CD4-positive, alpha-beta T cell treated with Interleukin-21 for 1 hour (primary cell): ENCODE data around the gene SHLD3.
A peak's percentile ranks its signal among the peaks of the same experiment; 100 is the strongest.
"Not testable (repeated sequence)": the region's sequence is repeated elsewhere in the genome, so short reads cannot be mapped to it uniquely, and the experiment has no call there.

ENCODE experiments used
- DNase-seq: peaks from one replicate; pipeline ENCODE4 v3.0.0-alpha.2; 2020

Gene SHLD3, protein sequence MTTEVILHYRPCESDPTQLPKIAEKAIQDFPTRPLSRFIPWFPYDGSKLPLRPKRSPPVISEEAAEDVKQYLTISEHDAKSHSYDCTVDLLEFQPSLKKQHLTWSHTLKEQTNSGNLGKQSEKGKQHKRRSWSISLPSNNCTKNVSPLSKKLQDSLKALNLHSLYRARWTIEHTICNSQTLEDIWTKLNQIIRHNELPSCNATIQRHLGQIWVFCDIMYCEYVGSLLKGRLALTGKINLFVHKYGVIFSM

DNA sequence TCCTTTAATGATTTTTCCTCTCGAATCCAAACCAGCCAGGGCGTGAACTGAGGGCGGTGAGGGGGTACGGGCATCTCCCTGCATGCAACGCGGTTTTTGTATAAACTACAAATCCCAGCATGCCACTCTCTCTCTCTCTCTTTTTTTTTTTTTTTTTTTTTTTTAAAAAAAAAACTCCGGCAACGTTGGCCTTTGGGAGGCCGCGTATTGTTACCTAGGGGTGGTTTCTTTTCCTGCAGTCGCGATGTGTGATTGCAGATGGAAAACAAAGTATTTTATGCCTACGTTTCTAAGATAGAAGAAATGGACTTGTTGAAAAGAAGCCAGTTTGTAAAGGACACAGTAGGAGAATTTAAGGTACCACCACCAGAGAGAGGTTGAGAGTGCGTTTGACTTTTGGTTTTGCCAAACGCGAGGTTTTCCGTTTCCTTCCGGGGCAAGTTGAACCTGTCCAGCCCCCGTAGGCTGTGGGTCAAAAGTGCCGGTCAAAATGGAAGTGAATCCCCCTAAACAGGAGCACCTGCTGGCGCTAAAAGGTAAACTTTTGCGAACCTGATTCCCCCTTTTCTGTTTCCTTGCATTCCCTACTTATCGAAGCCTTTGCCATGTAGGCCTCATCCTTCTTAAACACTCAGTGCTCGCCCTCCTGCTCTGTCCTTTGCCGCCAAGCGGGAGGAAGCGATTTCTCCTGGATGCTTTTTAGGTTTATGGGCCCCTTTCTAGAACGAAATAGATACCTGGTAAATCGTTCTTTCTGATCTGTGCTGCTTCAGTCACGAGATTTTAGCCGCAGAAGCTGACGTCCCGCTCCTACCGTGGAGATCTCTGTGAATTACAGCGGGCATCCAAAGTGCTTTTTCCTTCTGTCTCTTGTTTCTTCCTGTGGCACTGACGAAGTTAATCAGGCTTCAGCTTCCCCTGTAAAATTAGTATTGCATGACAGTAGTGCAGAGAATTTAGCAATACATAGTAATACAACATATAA lies at the start of gene SHLD3, which contains the start of gene TRAPPC13:
TSS of gene SHLD3 (plus strand) at position 457 of the 985 bp plus-strand sequence. CDS start 4,561 bp downstream, outside the sequence.
TSS of gene TRAPPC13 (plus strand) at position 457 of the 985 bp plus-strand sequence. CDS start at position 491, 34 bp downstream.
- DNase-seq: peak; percentile 93

DNA sequence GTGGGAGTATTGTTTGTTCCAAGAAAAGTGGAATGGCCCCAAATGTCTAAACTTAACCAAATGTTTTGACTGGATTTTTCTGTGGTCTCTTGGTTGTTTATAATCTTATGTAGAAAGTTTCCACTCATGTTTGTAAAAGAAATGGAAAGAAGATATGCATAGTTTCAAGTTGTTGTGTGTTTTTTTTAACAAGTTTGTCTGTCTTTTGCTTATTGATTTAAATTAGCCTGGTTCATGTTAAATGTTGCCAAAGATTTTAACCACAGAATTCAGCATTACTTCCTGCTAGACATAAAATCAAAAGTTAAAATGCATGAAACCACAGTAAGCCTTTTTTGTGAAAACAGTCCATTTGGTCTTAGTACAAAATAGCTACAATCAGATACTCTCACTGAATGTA lies 47.7 kb upstream of the SHLD3 start:
- DNase-seq: no peak

DNA sequence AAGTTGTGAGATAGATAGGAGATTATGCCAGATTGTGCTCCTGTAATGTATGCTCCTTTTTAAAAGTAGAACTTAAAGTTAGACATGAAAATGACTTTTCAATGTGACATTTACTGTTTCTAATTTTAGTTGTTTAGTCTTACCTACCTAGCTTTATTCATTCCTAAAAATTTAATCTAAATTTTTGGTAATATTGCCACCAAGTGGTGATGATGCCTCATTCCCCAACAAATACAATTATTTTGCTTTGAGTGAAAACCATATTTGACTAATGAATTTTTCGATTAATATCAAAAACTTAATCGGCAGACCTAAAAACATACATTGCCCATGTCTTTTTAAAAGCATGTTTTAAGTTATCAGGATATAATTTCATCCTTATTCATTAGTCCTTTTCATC lies 36.1 kb upstream of the SHLD3 start:
- DNase-seq: no peak

DNA sequence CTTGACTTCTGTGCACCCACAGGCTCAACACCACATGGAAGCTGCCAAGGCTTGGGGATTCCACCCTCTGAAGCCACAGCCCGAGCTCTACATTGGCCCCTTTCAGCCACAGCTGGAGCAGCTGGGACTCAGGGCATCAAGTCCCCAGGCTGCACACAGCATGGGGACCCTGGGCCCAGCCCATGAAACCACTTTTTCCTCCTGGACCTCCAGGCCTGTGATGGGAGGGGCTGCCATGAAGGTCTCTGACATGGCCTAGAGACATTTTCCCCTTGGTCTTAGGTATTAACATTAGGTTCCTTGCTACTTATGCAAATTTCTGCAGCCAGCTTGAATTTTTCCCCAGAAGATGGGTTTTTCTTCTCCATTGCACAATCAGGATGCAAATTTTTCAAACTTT lies 23.1 kb upstream of the SHLD3 start:
- not testable (repeated sequence) for DNase-seq

DNA sequence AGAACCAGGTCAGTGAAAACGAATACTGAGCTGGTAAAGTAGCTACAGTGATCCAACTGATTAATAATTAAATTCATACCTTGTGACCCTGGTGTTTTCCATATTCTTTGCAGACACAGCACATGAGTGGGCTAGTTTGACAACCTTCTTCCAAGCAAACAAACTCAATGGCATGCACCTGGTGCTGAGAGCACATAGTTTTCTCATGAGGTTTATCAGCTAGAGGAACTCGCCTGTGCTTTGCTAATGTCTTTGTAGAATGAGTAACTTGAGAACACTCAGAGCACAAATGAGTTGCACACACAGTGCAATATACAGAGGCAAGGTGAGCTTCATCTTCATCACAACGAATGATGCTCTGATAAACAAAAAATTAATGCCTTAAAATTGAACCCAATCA lies 13.3 kb upstream of the SHLD3 start:
- no peak for DNase-seq

DNA sequence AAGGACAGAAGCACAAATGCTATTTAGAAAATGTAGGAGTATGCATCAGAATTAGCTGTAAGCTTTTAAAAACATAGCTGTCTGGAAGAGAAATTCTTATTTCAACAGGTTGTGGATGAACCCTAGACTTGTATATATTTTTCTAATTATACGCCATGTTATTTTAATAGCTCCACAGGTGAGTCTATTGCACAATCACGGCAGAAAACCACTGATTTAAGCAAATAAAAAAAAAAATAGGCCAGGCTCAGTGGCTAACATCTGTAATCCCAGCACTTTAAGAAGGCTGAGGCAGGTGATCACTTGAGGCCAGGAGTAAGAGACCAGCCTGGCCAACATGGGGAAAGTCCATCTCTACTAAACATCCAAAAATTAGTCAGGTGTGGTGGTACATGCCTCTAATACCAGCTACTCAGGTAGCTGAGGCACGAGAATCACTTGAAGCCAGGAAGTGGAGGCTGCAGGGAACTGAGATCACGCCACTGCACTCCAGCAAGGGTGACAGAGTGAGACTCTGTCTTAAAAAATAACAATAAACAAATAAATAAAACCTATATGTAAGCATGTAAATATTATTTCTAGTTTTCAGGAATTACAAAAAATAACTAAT lies 12.4 kb upstream of the SHLD3 start:
- DNase-seq: no peak

DNA sequence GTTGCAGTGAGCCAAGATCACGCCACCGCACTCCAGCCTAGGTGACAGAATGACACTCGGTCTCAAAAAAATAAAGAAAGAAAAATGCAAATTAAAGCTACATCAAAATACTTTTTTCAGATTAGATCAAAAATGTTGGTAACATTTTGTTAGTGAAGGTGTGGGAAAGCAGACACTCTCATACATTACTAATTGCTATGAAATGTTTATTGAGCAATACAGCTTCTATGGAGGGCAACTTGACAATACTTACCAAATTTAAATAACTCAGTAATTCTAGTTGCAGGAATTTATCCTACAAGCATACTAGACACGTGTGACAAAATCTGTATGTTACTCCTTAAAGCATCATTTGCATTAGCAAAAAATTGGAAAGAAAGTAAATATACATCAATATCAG lies 4.8 kb upstream of the SHLD3 start:
- DNase-seq: no peak

DNA sequence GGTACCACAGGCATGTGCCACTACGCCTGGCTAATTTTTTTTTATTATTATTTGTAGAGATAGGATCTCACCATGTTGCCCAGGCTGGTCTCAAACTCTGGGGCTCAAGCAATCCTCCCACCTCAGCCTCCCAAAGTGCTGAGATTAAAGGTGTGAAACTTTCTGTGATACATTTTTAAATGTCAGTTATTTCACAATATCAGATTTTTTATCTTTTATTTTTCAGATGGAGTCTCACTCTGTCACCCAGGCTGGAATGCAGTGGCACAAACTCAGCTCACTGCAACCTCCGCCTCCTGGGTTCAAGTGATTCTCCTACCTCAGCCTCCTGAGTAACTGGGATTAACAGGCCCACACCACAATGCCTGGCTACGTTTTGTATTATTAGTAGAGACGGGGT lies 2.9 kb upstream of the SHLD3 start:
- not testable (repeated sequence) for DNase-seq

DNA sequence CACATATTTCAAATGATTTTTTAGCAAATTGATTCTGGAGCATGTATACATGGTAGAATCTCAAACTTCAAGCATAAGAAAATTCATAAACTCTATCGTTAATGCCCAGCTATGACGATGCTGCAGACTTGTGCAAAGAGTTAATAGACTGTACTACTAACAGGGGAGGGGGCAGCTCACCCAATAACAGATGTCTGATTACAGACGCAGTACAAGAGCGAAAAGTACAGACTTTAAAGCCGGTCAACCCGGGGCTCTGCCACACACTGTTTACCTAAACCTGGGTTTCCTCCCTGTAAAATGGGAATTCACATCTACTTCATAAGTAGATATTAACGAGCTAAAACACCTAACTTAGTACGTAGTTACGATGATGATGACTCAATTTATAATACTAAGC lies 1.3 kb upstream of the SHLD3 start:
- no peak for DNase-seq

DNA sequence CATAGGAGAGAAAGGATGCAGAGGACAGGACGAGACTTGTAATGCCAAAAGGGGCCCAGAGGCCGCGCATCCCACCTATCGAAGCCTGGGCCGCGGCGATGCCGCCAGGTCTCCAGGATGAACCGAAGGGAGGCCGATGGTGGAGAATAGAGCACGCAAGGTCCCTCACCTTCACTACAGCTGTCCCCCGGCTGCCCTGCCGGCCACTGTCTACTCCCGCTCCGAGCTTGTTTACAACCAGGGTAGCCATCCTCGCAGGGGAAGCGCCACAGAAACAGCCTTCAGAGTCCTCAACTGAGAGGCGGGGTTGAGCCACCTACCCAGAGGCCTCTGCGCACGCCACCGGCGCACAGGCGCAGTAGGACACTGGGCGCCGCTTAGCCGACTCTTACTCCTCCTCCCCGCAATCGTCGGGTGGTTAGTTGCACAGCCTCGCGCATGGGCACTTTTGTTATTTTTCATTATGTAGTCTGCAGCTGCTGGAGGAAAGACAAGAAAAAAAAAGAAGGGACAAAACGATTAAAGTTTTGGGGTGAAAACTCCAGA lies 729 bp upstream of the SHLD3 start, which contains the start of gene TRIM23:
TSS of gene TRIM23 (minus strand) at position 309 of the 546 bp plus-strand sequence. CDS start at position 250, 59 bp downstream.
- peak; percentile 93 for DNase-seq

DNA sequence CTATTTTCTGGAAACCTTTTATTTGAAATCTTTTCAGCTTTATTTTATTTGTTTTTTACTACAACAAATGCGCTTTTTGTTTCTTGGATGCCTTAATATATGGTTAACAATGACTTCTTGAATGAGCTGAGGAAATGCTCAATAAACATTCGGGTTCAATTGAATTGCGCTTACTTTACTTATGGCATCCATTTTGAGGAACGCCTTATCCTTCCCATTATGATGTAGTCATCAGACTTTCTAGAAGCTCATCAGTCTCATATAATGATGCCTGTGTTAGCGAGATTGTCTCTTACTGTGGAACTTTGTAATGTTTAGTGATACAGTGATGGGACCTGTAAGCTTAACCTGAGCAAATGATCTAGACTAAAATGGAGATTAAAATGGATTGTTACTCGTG lies 916 bp downstream of the SHLD3 start:
- no peak for DNase-seq

DNA sequence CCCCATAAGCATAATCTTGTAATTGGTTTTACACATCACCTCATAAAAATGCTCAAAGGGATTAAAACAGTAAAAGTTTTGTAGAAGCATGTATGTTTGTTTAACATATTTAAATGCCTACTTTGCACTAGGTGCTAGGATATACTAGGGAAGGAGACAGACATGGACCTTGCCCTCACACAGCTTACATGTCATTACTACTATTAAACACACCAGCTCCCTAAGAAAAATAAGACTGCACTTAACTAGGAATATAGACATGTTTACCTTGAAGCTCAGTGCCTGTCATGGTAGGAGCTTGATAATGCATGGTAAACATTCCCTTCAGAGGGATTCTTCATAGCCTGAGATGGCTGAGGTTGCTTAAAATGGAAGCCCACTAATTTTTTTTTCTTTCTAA lies 6.2 kb downstream of the SHLD3 start:
- DNase-seq: no peak

DNA sequence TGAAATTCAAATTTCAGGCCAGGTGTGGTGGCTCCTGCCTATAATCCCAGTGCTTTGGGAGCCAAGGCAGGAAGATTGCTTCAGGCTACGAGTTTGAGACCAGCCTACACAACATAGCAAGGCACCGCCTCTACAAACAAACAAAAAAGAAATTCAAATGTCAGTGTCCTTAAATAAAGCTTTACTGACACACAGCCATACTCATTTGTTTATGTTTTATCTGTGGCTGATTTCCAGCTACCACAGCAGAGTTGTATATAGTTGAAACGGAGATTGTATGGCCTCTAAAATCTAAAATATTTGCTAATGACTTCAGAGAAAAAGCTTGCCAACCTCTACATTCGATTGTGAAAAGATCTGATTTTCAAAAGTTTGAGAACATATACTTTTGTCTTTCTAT lies 15.4 kb downstream of the SHLD3 start:
- DNase-seq: no peak

DNA sequence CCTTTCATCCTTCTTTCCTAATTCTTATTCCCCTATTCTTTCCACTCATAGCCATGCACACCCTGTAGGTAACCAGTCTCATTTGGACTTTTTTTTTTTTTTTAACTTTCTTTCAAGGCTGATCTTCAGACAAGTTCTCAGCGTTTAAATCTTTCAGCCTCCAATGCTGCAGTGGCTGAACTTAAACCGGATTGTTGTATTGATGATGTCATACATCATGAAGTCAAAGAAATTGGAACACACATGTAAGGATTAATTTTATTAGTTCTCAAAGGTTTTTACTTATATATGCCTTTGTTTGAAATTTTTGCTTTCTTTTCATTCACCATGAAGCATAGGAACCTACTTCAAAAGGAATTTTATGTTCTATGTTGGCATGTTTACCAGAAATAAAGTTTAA lies 22.1 kb downstream of the SHLD3 start:
- DNase-seq: no peak

DNA sequence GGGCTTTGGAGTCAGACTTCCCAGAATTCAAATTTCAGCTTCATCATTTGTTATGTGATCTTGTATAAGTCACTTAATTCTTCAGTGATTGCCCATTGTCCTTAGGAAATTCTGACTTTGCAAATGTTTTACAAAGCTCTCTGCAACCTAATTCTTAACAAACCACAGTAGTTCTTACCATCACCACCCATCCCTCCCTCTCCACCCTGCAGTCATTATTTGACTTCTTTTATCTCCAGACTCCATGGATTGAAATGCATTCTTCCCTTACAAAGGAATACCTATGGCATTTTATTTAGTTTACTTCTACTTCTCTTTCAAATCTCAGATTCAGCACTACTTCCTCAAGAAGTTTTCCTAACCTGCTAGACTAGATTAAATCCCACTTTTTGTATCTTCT lies 23.1 kb downstream of the SHLD3 start:
- no peak for DNase-seq

DNA sequence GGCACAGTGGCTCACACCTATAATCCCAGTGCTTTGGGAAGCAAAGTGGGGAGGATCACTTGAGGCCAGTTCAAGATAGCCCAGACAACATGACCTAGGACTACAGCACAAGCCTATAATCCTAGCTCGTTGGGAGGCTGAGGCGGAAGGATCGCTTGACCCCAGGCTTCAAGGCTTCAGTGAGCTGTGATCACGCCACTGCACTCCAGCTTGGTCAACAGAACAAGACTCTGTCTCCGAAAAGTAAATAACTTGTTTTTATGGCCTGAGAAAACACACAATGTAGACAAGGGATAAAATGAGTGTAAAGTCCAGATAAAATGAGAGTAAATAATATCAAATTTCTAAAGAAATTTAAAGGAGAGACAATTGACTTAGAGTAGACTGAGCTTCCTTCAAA lies 26.3 kb downstream of the SHLD3 start:
- no peak for DNase-seq

DNA sequence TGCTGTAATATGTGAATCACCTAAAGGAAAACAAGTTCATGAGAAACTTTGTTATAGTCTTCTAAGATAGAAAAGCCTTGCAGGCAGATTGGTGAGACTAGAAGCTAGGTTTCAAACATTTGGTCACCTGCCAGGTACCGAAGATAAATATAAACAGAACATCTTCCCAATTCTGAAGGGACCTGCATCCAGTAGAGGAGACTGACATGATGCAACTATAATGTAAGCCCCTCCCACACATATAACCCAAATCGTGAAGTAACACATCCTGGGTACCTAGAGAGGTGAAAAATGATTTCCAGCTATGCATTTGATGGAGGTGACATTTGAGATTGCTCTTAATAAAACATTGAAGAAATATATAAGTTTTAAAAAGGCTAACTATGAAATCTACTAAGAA lies 29.9 kb downstream of the SHLD3 start:
- no peak for DNase-seq

DNA sequence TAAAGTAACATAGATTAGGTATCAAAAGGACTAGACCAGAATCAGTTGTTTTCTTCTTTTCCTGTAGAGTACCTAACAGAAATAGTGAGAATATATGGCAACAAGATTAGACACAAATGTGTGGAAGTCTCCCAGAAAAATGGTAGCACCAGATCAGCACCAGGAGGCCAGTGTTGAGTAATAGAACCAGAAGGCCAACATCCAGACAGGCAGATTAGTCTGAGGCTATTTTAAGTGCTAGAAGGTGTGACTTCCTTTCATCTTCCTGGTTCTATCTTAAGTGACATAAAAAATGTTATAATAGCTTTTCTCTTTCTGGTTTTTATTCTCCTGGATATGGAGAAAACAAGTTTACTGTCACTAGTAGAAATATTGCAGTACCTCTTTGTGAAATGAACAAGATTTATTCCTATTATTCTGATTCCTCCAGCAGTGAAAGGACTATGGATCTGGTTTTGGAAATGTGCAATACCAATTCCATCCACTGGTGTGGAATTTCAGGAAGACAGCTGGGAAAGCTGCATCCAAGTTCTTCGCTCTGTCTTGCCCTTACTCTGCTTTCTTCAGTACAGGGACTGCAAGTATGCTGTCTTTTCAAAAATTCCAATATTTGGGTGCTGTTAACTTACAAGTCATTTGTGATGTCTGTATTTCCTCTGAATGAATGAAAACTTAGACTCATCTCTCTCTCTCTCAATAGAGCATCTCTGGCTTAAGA lies 39.1 kb downstream of the SHLD3 start:
- no peak for DNase-seq

DNA sequence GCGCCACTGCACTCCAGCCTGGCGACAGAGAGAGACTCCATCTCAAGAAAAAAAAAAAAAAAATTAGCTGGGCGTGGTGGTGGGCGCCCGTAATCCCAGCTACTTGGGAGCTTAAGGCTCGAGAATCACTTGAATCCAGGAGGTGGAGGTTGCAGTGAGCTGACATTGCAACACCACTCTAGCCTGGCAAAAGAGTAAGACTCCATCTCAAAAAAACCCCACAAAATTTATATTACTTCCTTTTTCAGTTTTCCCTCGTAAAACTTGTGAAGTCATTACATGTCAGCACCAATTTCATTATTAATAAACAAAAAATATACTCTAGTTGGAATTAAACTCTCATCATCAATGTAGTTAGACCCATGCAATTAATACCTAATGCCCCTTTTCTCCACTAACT lies 43.9 kb downstream of the SHLD3 start:
- DNase-seq: no peak

DNA sequence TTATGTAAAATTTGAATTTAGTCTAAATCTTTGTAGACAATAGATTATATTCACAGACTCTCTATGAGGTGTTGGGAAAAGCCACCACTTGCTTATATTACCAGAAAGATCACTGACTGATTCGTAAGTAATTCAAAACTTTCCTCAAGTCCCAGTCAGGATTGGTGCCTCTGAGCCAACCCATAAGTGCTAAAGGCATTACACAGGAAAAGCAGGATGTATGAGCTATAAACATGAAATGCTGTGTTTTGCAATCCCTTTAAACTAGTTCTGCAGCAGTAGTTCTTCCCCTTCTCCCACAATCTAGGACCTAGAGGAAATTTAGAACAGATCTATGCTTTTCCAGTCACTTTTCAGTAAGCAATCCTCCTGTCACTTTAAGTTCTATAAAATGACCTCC lies 48.0 kb downstream of the SHLD3 start:
- no peak for DNase-seq

DNA sequence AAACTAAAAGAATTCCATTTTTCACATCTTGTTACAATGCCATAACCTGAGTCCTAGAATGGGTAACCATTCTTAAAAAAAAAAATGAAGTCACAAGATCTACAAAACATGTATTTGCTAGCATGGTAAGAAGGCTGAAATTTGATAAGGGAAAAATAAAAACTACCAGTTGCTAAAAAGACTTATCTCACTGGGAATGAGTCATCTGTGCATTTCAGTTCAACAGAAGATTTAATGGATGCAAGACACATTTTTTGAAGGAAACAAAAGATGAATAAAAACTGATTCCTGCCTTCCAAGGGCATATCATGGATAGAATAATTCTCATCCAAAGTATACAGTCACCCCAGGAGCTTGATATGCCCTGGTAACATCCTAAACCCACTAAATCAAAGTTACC lies 49.9 kb downstream of the SHLD3 start:
- no peak for DNase-seq

DNA sequence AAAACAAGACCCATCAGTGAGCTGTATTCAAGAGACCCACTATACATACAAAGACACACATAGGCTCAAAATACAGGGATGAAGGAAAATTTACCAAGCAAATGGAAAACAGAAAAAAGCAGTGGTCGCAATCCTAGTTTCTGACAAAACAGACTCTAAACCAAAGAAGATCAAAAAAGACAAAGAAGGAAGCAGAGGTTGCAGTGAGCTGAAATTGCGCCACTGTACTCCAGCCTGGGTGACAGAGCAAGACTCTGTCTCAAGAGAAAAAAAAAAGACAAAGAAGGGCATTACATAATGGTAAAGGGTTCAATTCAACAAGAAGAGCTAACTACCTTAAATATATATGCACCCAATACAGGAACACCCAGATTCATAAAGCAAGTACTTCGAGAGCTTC lies 51.2 kb downstream of the SHLD3 start:
- not testable (repeated sequence) for DNase-seq
